Measurements from ENCODE around the gene PRR5L.

PRR5L gene

DNA sequence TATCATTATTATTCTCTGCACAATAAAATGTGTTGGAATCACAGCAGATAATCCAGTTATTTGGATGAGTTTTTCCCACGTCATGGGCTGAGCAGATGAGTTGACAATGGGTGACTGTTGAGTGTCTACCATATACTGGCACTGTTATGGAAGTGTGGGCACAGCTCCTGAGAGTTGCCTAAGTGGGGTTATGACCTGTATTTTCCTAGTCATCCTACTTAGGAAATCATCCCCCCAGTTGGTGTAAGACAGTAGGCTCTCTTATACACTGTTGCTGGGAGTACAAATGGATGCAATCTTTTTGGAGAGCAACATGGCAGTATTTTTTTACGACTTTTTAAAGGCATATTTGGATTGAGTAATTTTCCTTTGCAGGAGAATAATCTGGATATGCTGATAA is 147.6 kb downstream of the PRR5L start:
- H3K4me3 ChIP-seq (replicated peaks in 1 of 2; ENCODE audit: low read depth in 2 of 2, low read length in 2 of 2): no peak overlapping the region
- TF ChIP-seq CTCF (IDR thresholded peaks at IDR 0.05; ENCODE audit: low read depth, low read length): no peak
- no peak for DNase-seq (ENCODE audit: low read depth in 2 of 2)

- DNase-seq (ENCODE audit: low read depth in 2 of 2): no peak
- no peak overlapping the region for H3K4me3 ChIP-seq (replicated peaks in 1 of 2; ENCODE audit: low read depth in 2 of 2, low read length in 2 of 2)
- TF ChIP-seq CTCF (IDR thresholded peaks at IDR 0.05; ENCODE audit: low read depth, low read length): no peak
These were observed 150.0 kb downstream of the PRR5L start for GRCh38 chr11:36446135-36446534.

DNA sequence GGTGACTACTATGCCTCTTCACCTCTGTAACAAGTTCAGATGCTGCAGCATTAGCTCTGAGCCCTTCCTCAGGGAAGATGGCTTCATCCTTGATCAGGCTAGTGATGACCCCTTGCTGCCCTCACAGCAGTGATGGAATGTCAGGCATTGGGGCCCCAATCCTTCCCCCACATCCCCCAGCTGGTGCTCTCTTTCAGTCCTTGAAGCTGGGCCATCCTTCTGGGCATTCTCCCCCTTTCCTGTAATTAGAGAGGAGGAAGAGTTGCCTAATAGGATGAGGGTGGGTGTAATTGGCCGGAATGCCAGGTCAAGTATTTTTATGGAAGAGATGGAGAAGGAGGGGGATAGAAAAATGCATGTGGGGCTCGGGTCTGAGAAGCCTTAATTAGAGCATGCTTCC is 151.4 kb downstream of the PRR5L start:
- H3K4me3 ChIP-seq (replicated peaks in 1 of 2; ENCODE audit: low read depth in 2 of 2, low read length in 2 of 2): no peak overlapping the region
- no peak for TF ChIP-seq CTCF (IDR thresholded peaks at IDR 0.05; ENCODE audit: low read depth, low read length)
- peak in 1 of 2 donors; percentile 42 for DNase-seq (ENCODE audit: low read depth in 2 of 2)

GRCh38 chr11:36447947-36448346 is 151.9 kb downstream of the PRR5L start:
- no peak overlapping the region for H3K4me3 ChIP-seq (replicated peaks in 1 of 2; ENCODE audit: low read depth in 2 of 2, low read length in 2 of 2)
- DNase-seq (ENCODE audit: low read depth in 2 of 2): no peak
- no peak for TF ChIP-seq CTCF (IDR thresholded peaks at IDR 0.05; ENCODE audit: low read depth, low read length)

DNA sequence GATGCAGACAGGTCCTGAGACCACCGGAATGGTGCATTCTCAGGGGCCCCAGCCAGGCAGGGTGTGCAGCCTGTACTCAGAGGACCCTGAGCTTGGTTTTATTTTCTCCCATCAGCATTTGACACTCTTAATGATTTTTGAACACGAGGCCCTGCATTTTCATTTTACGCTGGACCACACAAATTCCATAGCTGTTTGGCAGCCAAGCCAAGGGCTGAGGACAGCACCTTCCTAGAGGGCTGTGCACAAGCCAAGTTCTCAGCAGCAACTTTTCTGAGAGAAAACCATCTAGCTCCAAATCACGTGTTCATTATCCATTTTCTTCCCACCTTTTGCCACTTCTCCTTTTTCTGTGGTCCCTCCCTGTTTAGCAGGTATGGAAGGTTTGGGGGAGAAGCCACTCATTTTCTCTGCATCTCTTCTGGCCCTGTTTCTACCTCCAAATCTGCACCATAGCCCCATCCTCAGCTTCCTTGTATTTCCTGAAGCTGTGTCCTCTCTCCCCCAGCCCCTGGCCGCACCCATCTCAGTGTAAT is 153.5 kb downstream of the PRR5L start:
- TF ChIP-seq CTCF (IDR thresholded peaks at IDR 0.05; ENCODE audit: low read depth, low read length): no peak
- no peak overlapping the region for H3K4me3 ChIP-seq (replicated peaks in 1 of 2; ENCODE audit: low read depth in 2 of 2, low read length in 2 of 2)
- peak in 1 of 2 donors; percentile 31 for DNase-seq (ENCODE audit: low read depth in 2 of 2)

DNA sequence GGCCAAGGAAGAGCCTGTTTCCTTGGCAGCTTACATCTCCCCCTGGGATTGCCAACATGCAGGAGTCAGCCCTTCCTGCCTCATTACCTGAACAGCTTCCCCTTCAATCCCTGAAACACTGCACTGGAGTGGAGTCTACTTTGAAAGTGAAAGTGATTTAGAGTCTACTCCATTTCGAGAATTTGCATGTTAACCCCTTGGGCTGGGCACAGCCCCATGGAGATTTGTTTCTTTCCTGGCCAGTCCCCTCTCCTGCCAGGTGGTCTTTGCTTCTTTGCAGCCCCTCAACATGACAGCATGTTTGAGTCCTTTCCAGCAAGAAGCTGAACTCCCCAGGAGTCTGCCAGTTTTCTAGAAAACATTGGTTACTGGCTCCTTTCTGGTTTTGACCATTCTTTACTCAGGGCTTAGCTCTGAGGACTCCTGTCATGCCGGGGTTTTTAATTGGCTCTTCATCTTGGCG is 154.1 kb downstream of the PRR5L start:
- H3K4me3 ChIP-seq (replicated peaks in 1 of 2; ENCODE audit: low read depth in 2 of 2, low read length in 2 of 2): no peak overlapping the region
- no peak for TF ChIP-seq CTCF (IDR thresholded peaks at IDR 0.05; ENCODE audit: low read depth, low read length)
- DNase-seq (ENCODE audit: low read depth in 2 of 2): no peak

- H3K4me3 ChIP-seq (replicated peaks in 1 of 2; ENCODE audit: low read depth in 2 of 2, low read length in 2 of 2): no peak overlapping the region
- TF ChIP-seq CTCF (IDR thresholded peaks at IDR 0.05; ENCODE audit: low read depth, low read length): no peak
These were observed 155.0 kb downstream of the PRR5L start for GRCh38 chr11:36451045-36451444.

More at GRCh38 chr11:36451045-36451444, 155.0 kb downstream of the PRR5L start:
- DNase-seq (ENCODE audit: low read depth in 2 of 2): no peak

Data from cardiac fibroblast (primary cell).